ENCODE data around the gene PRUNE2. TPM values are rescaled to one million over a fixed set of nuclear protein-coding genes. Genes with fewer than 3 reads are reported as not detected.

Gene PRUNE2
- total and polyA plus RNA-seq, 9 of the 15 experiments (the other 6 are each of a cell fraction or from before 2014, with no cell fraction given): 0.05 to 0.45 (median 0.18) TPM; not detected in 1

DNA sequence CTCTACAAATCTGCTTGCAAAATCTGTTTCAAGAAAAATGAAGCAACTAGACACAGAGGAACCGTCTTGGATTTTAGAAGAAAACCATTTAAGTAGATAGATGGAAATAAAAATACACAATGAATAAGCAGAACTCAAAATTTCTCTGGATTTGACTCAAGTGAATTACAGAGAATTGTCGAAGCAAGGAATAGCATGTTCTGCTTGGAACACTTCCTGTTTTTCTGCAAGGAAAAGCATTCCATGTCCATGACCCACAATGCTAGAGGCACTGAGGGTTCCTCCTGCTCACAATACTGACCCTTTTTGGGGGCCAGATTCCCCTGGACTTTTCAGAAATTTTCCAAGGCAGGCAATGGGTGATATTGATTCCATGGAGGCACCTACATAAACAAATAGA, 29.8 kb downstream of the PRUNE2 start:
- Histone ChIP-seq H4K20me1 (replicated peaks; ENCODE audit: control insufficient read depth, insufficient read depth, low read length) (no peaks in the 10 kb centered on the region), H3K27ac (ENCODE audit: extremely low read depth, low read depth, low read length) (no peak overlapping the region), H3K4me3 (no peak overlapping the region), H3K9ac (ENCODE audit: insufficient read depth in 1 of 2, low read depth in 2 of 2, low read length in 2 of 2) (no peak overlapping the region), H3K9me3 (replicated peaks; ENCODE audit: control insufficient read depth, insufficient read depth, low read depth, low read length) (no peaks in the 10 kb centered on the region), H3K36me3 (ENCODE audit: control insufficient read depth, insufficient read depth, low read length) (no peaks in the 10 kb centered on the region), H3K9me1 (ENCODE audit: control insufficient read depth, insufficient read depth, low read length) (no peaks in the 10 kb centered on the region), H3K27me3 (ENCODE audit: control insufficient read depth in 2 of 2, insufficient read depth in 2 of 2, low read length in 2 of 2) (no peaks in the 10 kb centered on the region), H3K4me1 (replicated peaks in 1 of 2; ENCODE audit: control insufficient read depth in 2 of 2, insufficient read depth in 2 of 2, low read length in 2 of 2) (no peaks in the 10 kb centered on the region), H2AFZ (ENCODE audit: low read depth, low read length) (no peak overlapping the region), H3K79me2 (ENCODE audit: control insufficient read depth, insufficient read depth, low read length) (no peaks in the 10 kb centered on the region), H3K4me2 (ENCODE audit: insufficient read depth, low read length) (no peak overlapping the region)
- TF ChIP-seq, protein P1, sequence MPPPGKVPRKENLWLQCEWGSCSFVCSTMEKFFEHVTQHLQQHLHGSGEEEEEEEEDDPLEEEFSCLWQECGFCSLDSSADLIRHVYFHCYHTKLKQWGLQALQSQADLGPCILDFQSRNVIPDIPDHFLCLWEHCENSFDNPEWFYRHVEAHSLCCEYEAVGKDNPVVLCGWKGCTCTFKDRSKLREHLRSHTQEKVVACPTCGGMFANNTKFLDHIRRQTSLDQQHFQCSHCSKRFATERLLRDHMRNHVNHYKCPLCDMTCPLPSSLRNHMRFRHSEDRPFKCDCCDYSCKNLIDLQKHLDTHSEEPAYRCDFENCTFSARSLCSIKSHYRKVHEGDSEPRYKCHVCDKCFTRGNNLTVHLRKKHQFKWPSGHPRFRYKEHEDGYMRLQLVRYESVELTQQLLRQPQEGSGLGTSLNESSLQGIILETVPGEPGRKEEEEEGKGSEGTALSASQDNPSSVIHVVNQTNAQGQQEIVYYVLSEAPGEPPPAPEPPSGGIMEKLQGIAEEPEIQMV (tag; conservative IDR thresholded peaks at IDR 0.05; ENCODE audit: low read depth): no peak
- TF ChIP-seq CHD1 (IDR thresholded peaks at IDR 0.05; ENCODE audit: low read length): no peak
- ATAC-seq (no peak), DNase-seq (ENCODE audit: extremely low read depth in 1 of 4, low spot score in 3 of 4) (no peak), FAIRE-seq (no peak)
- ChIA-PET POLR2A (no interaction called here), CTCF (ENCODE audit: low intra/inter-chr PET ratio) (no interaction called here)
- in situ Hi-C loops (cut with MboI): no loop called here
- BruUV-seq (replicated peaks): no TSS peak
- intact Hi-C loops (cut with micrococcal nuclease): no loop called here
- 0% methylated on average over 1 of the region's 2 CpGs for whole genome bisulfite sequencing (ENCODE audit: insufficient coverage, low coverage, missing lambda C conversion rate)

DNA sequence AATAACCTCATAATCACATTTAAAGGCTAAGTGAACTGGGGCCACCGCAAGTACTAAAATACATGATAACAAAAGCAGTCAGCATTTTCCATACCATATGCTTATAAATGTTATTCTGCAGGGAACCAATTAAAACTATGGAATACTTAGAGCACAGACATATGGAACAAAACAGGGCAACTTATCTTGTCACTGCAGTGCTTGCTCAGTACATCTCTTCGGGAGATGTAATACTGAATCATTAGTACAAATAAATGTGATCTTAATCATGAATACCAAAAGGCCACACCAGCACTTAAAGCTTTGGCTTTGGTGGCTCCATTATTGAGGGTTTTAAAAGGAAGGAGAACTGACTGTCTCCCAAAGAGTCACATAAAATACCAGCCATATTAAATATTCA, 32.1 kb downstream of the PRUNE2 start:
- ATAC-seq: no peak
- Histone ChIP-seq H3K79me2 (ENCODE audit: control insufficient read depth, insufficient read depth, low read length) (no peaks in the 10 kb centered on the region), H3K9ac (ENCODE audit: insufficient read depth in 1 of 2, low read depth in 2 of 2, low read length in 2 of 2) (no peak overlapping the region), H2AFZ (ENCODE audit: low read depth, low read length) (no peak overlapping the region), H3K4me1 (replicated peaks in 1 of 2; ENCODE audit: control insufficient read depth in 2 of 2, insufficient read depth in 2 of 2, low read length in 2 of 2) (no peaks in the 10 kb centered on the region), H4K20me1 (replicated peaks; ENCODE audit: control insufficient read depth, insufficient read depth, low read length) (no peaks in the 10 kb centered on the region), H3K4me2 (ENCODE audit: insufficient read depth, low read length) (no peak overlapping the region), H3K36me3 (ENCODE audit: control insufficient read depth, insufficient read depth, low read length) (no peaks in the 10 kb centered on the region), H3K9me1 (ENCODE audit: control insufficient read depth, insufficient read depth, low read length) (no peaks in the 10 kb centered on the region), H3K9me3 (replicated peaks; ENCODE audit: control insufficient read depth, insufficient read depth, low read depth, low read length) (no peaks in the 10 kb centered on the region), H3K27ac (ENCODE audit: extremely low read depth, low read depth, low read length) (no peak overlapping the region), H3K27me3 (ENCODE audit: control insufficient read depth in 2 of 2, insufficient read depth in 2 of 2, low read length in 2 of 2) (no peaks in the 10 kb centered on the region; a peak in 1 of 5 replicates), H3K4me3 (no peak overlapping the region)
- FAIRE-seq: no peak
- CTCF ChIA-PET (ENCODE audit: low intra/inter-chr PET ratio): no interaction called here
- in situ Hi-C loops (cut with MboI) (no loop called here), intact Hi-C loops (cut with micrococcal nuclease) (no loop called here)
- BruUV-seq (replicated peaks): no TSS peak
- no peak for DNase-seq (ENCODE audit: extremely low read depth in 1 of 4, low spot score in 3 of 4)
- TF ChIP-seq EP300 (IDR thresholded peaks at IDR 0.05; ENCODE audit: low read length): no peak
- no peak for TF ChIP-seq PHF8 (IDR thresholded peaks at IDR 0.05; ENCODE audit: borderline replicate concordance, low read length)
- no peak for TF ChIP-seq RB1 (IDR thresholded peaks at IDR 0.05; ENCODE audit: low read depth)
- TF ChIP-seq, protein P2, sequence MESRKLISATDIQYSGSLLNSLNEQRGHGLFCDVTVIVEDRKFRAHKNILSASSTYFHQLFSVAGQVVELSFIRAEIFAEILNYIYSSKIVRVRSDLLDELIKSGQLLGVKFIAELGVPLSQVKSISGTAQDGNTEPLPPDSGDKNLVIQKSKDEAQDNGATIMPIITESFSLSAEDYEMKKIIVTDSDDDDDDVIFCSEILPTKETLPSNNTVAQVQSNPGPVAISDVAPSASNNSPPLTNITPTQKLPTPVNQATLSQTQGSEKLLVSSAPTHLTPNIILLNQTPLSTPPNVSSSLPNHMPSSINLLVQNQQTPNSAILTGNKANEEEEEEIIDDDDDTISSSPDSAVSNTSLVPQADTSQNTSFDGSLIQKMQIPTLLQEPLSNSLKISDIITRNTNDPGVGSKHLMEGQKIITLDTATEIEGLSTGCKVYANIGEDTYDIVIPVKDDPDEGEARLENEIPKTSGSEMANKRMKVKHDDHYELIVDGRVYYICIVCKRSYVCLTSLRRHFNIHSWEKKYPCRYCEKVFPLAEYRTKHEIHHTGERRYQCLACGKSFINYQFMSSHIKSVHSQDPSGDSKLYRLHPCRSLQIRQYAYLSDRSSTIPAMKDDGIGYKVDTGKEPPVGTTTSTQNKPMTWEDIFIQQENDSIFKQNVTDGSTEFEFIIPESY (CRISPR knock-in tag; IDR thresholded peaks at IDR 0.05): no peak
- no peak for TF ChIP-seq SMARCB1 (IDR thresholded peaks at IDR 0.05; ENCODE audit: insufficient read length, low read depth)
- 0% methylated on average over 2 of the region's 2 CpGs for WGBS (ENCODE audit: insufficient coverage, low coverage, missing lambda C conversion rate)
- POLR2A ChIA-PET: no interaction called here

Measured in K562 (cell line).